SK-N-SH (cell line): ENCODE data around the gene COLQ. TPM values are rescaled to one million over a fixed set of nuclear protein-coding genes. Genes with fewer than 3 reads are reported as not detected.

Experiments used
- CTCF ChIA-PET: fragments of 300-600, 350-600 bp; formaldehyde crosslinking; extraction: SDS; loops from one replicate; lab custom pipeline; 2021; lab: Yijun Ruan, JAX
- POLR2A ChIA-PET: fragments of 350-600 bp; sonication (Branson Sonifier 250); formaldehyde crosslinking; extraction: SDS; loops from one replicate; lab custom pipeline; 2020; ENCODE audit warnings: antibody characterized with exemption, inconsistent platforms; lab: Yijun Ruan, JAX
- DNase-seq: peaks from one replicate; pipeline ENCODE4 v3.0.0; 2012
- H2AFZ ChIP-seq: fragments of 200-600 bp; sonication (generic); 2 replicates; pipeline ENCODE4 v1.8.1; 2016; ENCODE audit warnings: antibody characterized with exemption, mild to moderate bottlenecking, low read depth
- H3F3A ChIP-seq: fragments of 200-600 bp; sonication (generic); replicated peaks from 2 replicates; pipeline ENCODE3; 2016; ENCODE audit warnings: antibody characterized with exemption, mild to moderate bottlenecking; ENCODE audit not compliant: insufficient read depth
- H3K27ac ChIP-seq, 2 experiments: fragments of 200-500 bp in 1 of 2; fragments of 200-600 bp in 1 of 2; sonication (Bioruptor generic) in 1 of 2; sonication (generic), shearing (Covaris generic) in 1 of 2; 2 replicates each; pipeline versions ENCODE4 v1.5.1 to v1.6.1; 2014 to 2016; ENCODE audit warnings: low read depth in 2 of 2, inconsistent platforms in 1 of 2, low read length in 1 of 2, mild to moderate bottlenecking in 1 of 2, mixed read lengths in 1 of 2
- H3K27me3 ChIP-seq: fragments of 200-600 bp; sonication (generic), shearing (Covaris generic); 2 replicates; pipeline ENCODE4 v1.6.1; 2016; ENCODE audit warnings: mixed run types; ENCODE audit not compliant: insufficient read depth
- H3K36me3 ChIP-seq, 2 experiments: fragments of 200-500 bp in 1 of 2; fragments of 200-600 bp in 1 of 2; sonication (Bioruptor generic) in 1 of 2; sonication (generic) in 1 of 2; replicated peaks in 1 of 2; 2 replicates each; pipeline versions ENCODE3 to v1.5.1; 2014 to 2016; ENCODE audit warnings: low read length in 1 of 2, mild to moderate bottlenecking in 1 of 2; ENCODE audit not compliant: insufficient read depth in 2 of 2, control insufficient read depth in 1 of 2
- H3K4me1 ChIP-seq, 2 experiments: fragments of 200-500 bp in 1 of 2; fragments of 200-600 bp in 1 of 2; sonication (Bioruptor generic) in 1 of 2; sonication (generic), shearing (Covaris generic) in 1 of 2; 2 replicates each; pipeline versions ENCODE4 v1.5.1 to v1.6.1; 2014 to 2016; ENCODE audit warnings: low read depth in 1 of 2, low read length in 1 of 2, mixed run types in 1 of 2; ENCODE audit not compliant: insufficient read depth in 2 of 2, control insufficient read depth in 1 of 2
- H3K4me2 ChIP-seq: fragments of 200-600 bp; sonication (generic), shearing (Covaris generic); 2 replicates; pipeline ENCODE4 v1.6.1; 2017; ENCODE audit warnings: mixed run types
- H3K4me3 ChIP-seq, 2 experiments: fragments of 200-500 bp in 1 of 2; fragments of 200-600 bp in 1 of 2; sonication (Bioruptor generic) in 1 of 2; sonication (generic), shearing (Covaris generic) in 1 of 2; 2 replicates each; pipeline versions ENCODE4 v1.5.1 to v1.8.1; 2014 to 2016; ENCODE audit warnings: low read depth in 2 of 2, inconsistent platforms in 1 of 2, low read length in 1 of 2, mild to moderate bottlenecking in 1 of 2, mixed read lengths in 1 of 2, moderate library complexity in 1 of 2
- H3K79me2 ChIP-seq: fragments of 200-600 bp; sonication (generic); 2 replicates; pipeline ENCODE4 v1.8.1; 2017; ENCODE audit warnings: mild to moderate bottlenecking; ENCODE audit not compliant: insufficient read depth
- H3K9ac ChIP-seq: fragments of 200-600 bp; sonication (generic); 2 replicates; pipeline ENCODE4 v1.6.1; 2017; ENCODE audit warnings: mixed run types
- H3K9me2 ChIP-seq: fragments of 200-600 bp; sonication (generic); 2 replicates; pipeline ENCODE4 v1.6.1; 2017; ENCODE audit warnings: mixed run types
- H3K9me3 ChIP-seq: fragments of 200-600 bp; sonication (generic); 2 replicates; pipeline ENCODE4 v1.6.1; 2017; ENCODE audit warnings: mixed run types, mild to moderate bottlenecking, moderate library complexity
- H4K20me1 ChIP-seq: fragments of 200-600 bp; sonication (generic); 2 replicates; pipeline ENCODE4 v1.6.1; 2017; ENCODE audit warnings: mild to moderate bottlenecking, mixed run types; ENCODE audit not compliant: insufficient read depth
- CHD2 ChIP-seq: fragments of 150-350 bp; IDR thresholded peaks from 2 replicates; pipeline ENCODE4 v1.6.1; 2018; ENCODE audit warnings: low read length; ENCODE audit not compliant: partially characterized antibody
- ELF1 ChIP-seq: IDR thresholded peaks from 2 replicates; pipeline ENCODE4 v1.4.0; 2012
- EP300 ChIP-seq, 2 experiments: IDR thresholded peaks; 2 replicates each; pipeline versions ENCODE4 v1.4.0 to v1.6.1; 2012; ENCODE audit warnings: borderline replicate concordance in 1 of 2, low read depth in 1 of 2, low read length in 1 of 2
- EZH2phosphoT487 ChIP-seq: fragments of 200-600 bp; sonication (generic); IDR thresholded peaks from 2 replicates; pipeline ENCODE4 v1.6.1; 2017; ENCODE audit warnings: low read depth, mixed run types, mild to moderate bottlenecking, antibody characterized with exemption, moderate library complexity, borderline replicate concordance
- FOSL2 ChIP-seq: IDR thresholded peaks from 2 replicates; pipeline ENCODE4 v1.4.0; 2012; ENCODE audit warnings: low read depth, mild to moderate bottlenecking, moderate library complexity, borderline replicate concordance
- FOXJ3 ChIP-seq: sonication (generic); formaldehyde crosslinking; IDR thresholded peaks from 2 replicates; pipeline ENCODE4 v1.5.1; 2020; ENCODE audit warnings: mild to moderate bottlenecking, missing genetic modification reagents
- JUND ChIP-seq: IDR thresholded peaks from 2 replicates; pipeline ENCODE4 v1.4.0; 2012
- MAX ChIP-seq: IDR thresholded peaks from 2 replicates; pipeline ENCODE4 v1.4.0; 2012; ENCODE audit warnings: low read depth
- MEF2A ChIP-seq: IDR thresholded peaks from 2 replicates; pipeline ENCODE4 v1.4.0; 2012; ENCODE audit warnings: low read depth, borderline replicate concordance
- MXI1 ChIP-seq: IDR thresholded peaks from 2 replicates; pipeline ENCODE4 v1.6.1; 2012; ENCODE audit warnings: mild to moderate bottlenecking, low read depth, low read length, improper control_type of control experiment
- NRF1 ChIP-seq: IDR thresholded peaks from 2 replicates; pipeline ENCODE4 v1.6.1; 2012; ENCODE audit warnings: low read depth, mild to moderate bottlenecking, low read length
- RFX5 ChIP-seq: IDR thresholded peaks from 2 replicates; pipeline ENCODE4 v1.6.1; 2012; ENCODE audit warnings: mild to moderate bottlenecking, improper control_type of control experiment, low read length
- SMC3 ChIP-seq: IDR thresholded peaks from 2 replicates; pipeline ENCODE4 v1.6.1; 2012; ENCODE audit warnings: low read depth, low read length, improper control_type of control experiment
- TAF1 ChIP-seq: IDR thresholded peaks from 2 replicates; pipeline ENCODE4 v1.6.1; 2012; ENCODE audit warnings: low read depth, mild to moderate bottlenecking, low read length, moderate library complexity, borderline replicate concordance
- TCF12 ChIP-seq: IDR thresholded peaks from 2 replicates; pipeline ENCODE4 v1.4.0; 2012
- ZBTB33 ChIP-seq: IDR thresholded peaks from 2 replicates; pipeline ENCODE4 v1.4.0; 2012; ENCODE audit warnings: low read depth, borderline replicate concordance
- WGBS: methylation state at CpG from one replicate; pipeline ENCODE4 v1.1.6; 2017; ENCODE audit warnings: low lambda C conversion rate; 5-methylcytosine and 5-hydroxymethylcytosine counted together
- polyA plus RNA-seq, 3 experiments: library from polyadenylated mRNA; depleted of rRNA; stranded (reverse); fragments of >200 nt; gene quantifications; 2 replicates each; pipeline ENCODE4 v1.2.3, GENCODE V29; 2012
- TF ChIP-seq, protein P1 (sequence below): fragments of 150-350 bp; IDR thresholded peaks from 2 replicates; pipeline ENCODE4 v1.6.1; 2017; ENCODE audit warnings: antibody characterized with exemption, low read length, low read depth, borderline replicate concordance
- TF ChIP-seq, protein P2 (sequence below): fragments of 150-350 bp; IDR thresholded peaks from 2 replicates; pipeline ENCODE4 v1.6.1; 2016; ENCODE audit warnings: mild to moderate bottlenecking, low read depth, low read length

Gene COLQ
- polyA plus RNA-seq, 1 of the 3 experiments (the other 2 are of a cell fraction): 1.5 TPM

- DNase-seq: no peak
- no peaks in the 10 kb centered on the region for H3F3A ChIP-seq
- TF ChIP-seq, protein P1, sequence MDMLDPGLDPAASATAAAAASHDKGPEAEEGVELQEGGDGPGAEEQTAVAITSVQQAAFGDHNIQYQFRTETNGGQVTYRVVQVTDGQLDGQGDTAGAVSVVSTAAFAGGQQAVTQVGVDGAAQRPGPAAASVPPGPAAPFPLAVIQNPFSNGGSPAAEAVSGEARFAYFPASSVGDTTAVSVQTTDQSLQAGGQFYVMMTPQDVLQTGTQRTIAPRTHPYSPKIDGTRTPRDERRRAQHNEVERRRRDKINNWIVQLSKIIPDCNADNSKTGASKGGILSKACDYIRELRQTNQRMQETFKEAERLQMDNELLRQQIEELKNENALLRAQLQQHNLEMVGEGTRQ: no peak
- TF ChIP-seq JUND (no peak), ELF1 (no peak), SMC3 (no peak), MAX (no peak), RFX5 (no peak), NRF1 (no peak), TAF1 (no peak), FOXJ3 (no peak), ZBTB33 (no peak), EP300 (IDR thresholded peaks at IDR 0.05; ENCODE audit: borderline replicate concordance in 1 of 2, low read depth in 1 of 2, low read length in 1 of 2) (no peak), CHD2 (no peak), EZH2phosphoT487 (no peak), TCF12 (no peak), MEF2A (no peak), MXI1 (no peak), FOSL2 (no peak)
- TF ChIP-seq, protein P2, sequence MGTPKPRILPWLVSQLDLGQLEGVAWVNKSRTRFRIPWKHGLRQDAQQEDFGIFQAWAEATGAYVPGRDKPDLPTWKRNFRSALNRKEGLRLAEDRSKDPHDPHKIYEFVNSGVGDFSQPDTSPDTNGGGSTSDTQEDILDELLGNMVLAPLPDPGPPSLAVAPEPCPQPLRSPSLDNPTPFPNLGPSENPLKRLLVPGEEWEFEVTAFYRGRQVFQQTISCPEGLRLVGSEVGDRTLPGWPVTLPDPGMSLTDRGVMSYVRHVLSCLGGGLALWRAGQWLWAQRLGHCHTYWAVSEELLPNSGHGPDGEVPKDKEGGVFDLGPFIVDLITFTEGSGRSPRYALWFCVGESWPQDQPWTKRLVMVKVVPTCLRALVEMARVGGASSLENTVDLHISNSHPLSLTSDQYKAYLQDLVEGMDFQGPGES: no peak
- ChIA-PET POLR2A (no interaction called here), CTCF (interaction anchor here (1.6 to 3.0 kb wide), 4 partner anchors 24 to 321 kb away, joined by 4 to 12 read pairs (median 6); no protein-coding TSS in a partner anchor)
- H3K4me2 ChIP-seq: peak overlapping the region; percentile 98
- no peaks in the 10 kb centered on the region for H3K9me2 ChIP-seq
- H3K27ac ChIP-seq: peak overlapping the region in 1 of 2 experiments; percentile 75; a peak in 1 of 4 replicates
- peaks cover 38 to 51% of the 10 kb centered on the region in 2 experiments for H3K36me3 ChIP-seq
- no peaks in the 10 kb centered on the region for H3K9me3 ChIP-seq
- 56% methylated on average over 6 of the region's 6 CpGs for WGBS
- no peak overlapping the region for H2AFZ ChIP-seq
- H3K27me3 ChIP-seq: no peaks in the 10 kb centered on the region
- H3K79me2 ChIP-seq: peaks cover 75% of the 10 kb centered on the region
- H3K9ac ChIP-seq: peak overlapping the region; percentile 13; the same call in 1 of the 2 replicates
- H3K4me3 ChIP-seq: peak overlapping the region; percentile 89 to 91
- peaks cover 19% of the 10 kb centered on the region; the same call in 1 of the 2 replicates for H4K20me1 ChIP-seq
- peaks cover 14 to 15% of the 10 kb centered on the region in 2 experiments; a peak in 3 of 4 replicates for H3K4me1 ChIP-seq
Measured at GRCh38 chr3:15429080-15429479, 92.4 kb downstream of the COLQ start.
